ENCODE measurements around the gene GABBR2. TPM values are rescaled to one million over a fixed set of nuclear protein-coding genes. Genes with fewer than 3 reads are reported as not detected.

Gene GABBR2
- total and polyA plus RNA-seq, 9 of the 15 experiments (the other 6 are each of a cell fraction or from before 2014, with no cell fraction given), result 0.15 to 1.9 (median 0.32) TPM

- no peak for TF ChIP-seq ZBTB49 (CRISPR knock-in tag; IDR thresholded peaks at IDR 0.05; ENCODE audit: borderline replicate concordance)
- TF ChIP-seq PREB (CRISPR knock-in tag; IDR thresholded peaks at IDR 0.05), result no peak
- TF ChIP-seq MYC (IDR thresholded peaks at IDR 0.05; ENCODE audit: low read depth, low read length), result peak; percentile 41
- no peak for TF ChIP-seq MYC (CRISPR knock-in tag; IDR thresholded peaks at IDR 0.05; ENCODE audit: borderline replicate concordance, low read depth)
- TF ChIP-seq GATAD2B (IDR thresholded peaks at IDR 0.05; ENCODE audit: borderline replicate concordance), result no peak
- TF ChIP-seq L3MBTL2 (IDR thresholded peaks at IDR 0.05), result 0 out of 2 replicates have a peak, but pooled peaks have one; percentile 23
- TF ChIP-seq TCF3 (CRISPR knock-in tag; IDR thresholded peaks at IDR 0.05), result peak; percentile 51; the same call in 1 of the 2 replicates
- TF ChIP-seq TAF7 (tag; IDR thresholded peaks at IDR 0.05), result no peak
- TF ChIP-seq RCOR1 (IDR thresholded peaks at IDR 0.05; ENCODE audit: borderline replicate concordance in 1 of 2, low read depth in 2 of 2, low read length in 2 of 2), result peak in 1 of 2 experiments; percentile 90; a peak in 2 of 4 replicates
- 0 out of 2 replicates have a peak, but pooled peaks have one; percentile 6 for TF ChIP-seq PKNOX1 (IDR thresholded peaks at IDR 0.05)
- TF ChIP-seq ESRRA (IDR thresholded peaks at IDR 0.05; ENCODE audit: borderline replicate concordance, low read depth), result peak; percentile 99
- TF ChIP-seq GATAD2A (IDR thresholded peaks at IDR 0.05), result no peak
- no peak for TF ChIP-seq CSDE1 (IDR thresholded peaks at IDR 0.05)
- 0 out of 2 replicates have a peak, but pooled peaks have one; percentile 39 for TF ChIP-seq ZEB2 (IDR thresholded peaks at IDR 0.05)
- TF ChIP-seq IRF9 (tag; IDR thresholded peaks at IDR 0.05), result no peak
- TF ChIP-seq KDM1A (IDR thresholded peaks at IDR 0.05), result peak; percentile 79 to 86
- TF ChIP-seq CTBP1 (IDR thresholded peaks at IDR 0.05; ENCODE audit: borderline replicate concordance), result peak; percentile 70; the same call in 1 of the 2 replicates
- TF ChIP-seq E2F3 (CRISPR knock-in tag; IDR thresholded peaks at IDR 0.05), result no peak
- peak; percentile 62 for TF ChIP-seq BCOR (IDR thresholded peaks at IDR 0.05)
These were observed 374.8 kb downstream of the GABBR2 start (continued) for GRCh38 chr9:98333703-98334582.

Data from K562 (cell line).